Neural cell (in vitro differentiated cells): ENCODE data around the gene APOD.

Experiments used
- CTCF ChIP-seq: fragments of 450-650 bp; IDR thresholded peaks from 2 replicates; pipeline ENCODE4 v1.5.1; 2014; ENCODE audit warnings: antibody characterized with exemption, mild to moderate bottlenecking, moderate library complexity; ENCODE audit not compliant: poor library complexity, severe bottlenecking
- EP300 ChIP-seq: fragments of 450-650 bp; conservative IDR thresholded peaks from 2 replicates; pipeline ENCODE4 v1.6.1; 2014; ENCODE audit warnings: antibody characterized with exemption, mild to moderate bottlenecking, moderate library complexity; ENCODE audit not compliant: poor library complexity, severe bottlenecking
- EZH2 ChIP-seq: fragments of 200-600, 300-800 bp; shearing (Covaris generic), sonication (generic); IDR thresholded peaks from 2 replicates; pipeline ENCODE4 v1.6.1; 2014; ENCODE audit warnings: antibody characterized with exemption, low read length, borderline replicate concordance, mild to moderate bottlenecking; ENCODE audit not compliant: insufficient read depth, poor library complexity, severe bottlenecking
- POLR2AphosphoS5 ChIP-seq: IDR thresholded peaks from 2 replicates; pipeline ENCODE4 v1.6.1; 2012
- RAD21 ChIP-seq: fragments of 450-650 bp; conservative IDR thresholded peaks from 2 replicates; pipeline ENCODE4 v1.6.1; 2014; ENCODE audit warnings: antibody characterized with exemption, mild to moderate bottlenecking, moderate library complexity
- REST ChIP-seq: IDR thresholded peaks from 2 replicates; pipeline ENCODE4 v1.6.1; 2012; ENCODE audit warnings: borderline replicate concordance
- SMC3 ChIP-seq: fragments of 450-650 bp; conservative IDR thresholded peaks from 2 replicates; pipeline ENCODE4 v1.6.1; 2014; ENCODE audit warnings: antibody characterized with exemption, mild to moderate bottlenecking, moderate library complexity; ENCODE audit not compliant: poor library complexity
- TAF1 ChIP-seq: IDR thresholded peaks from 2 replicates; pipeline ENCODE4 v1.6.1; 2012; ENCODE audit warnings: low read depth

GRCh38 chr3:195587406-195587805 is 3.7 kb upstream of the APOD start:
- no peak for TF ChIP-seq CTCF
- TF ChIP-seq POLR2AphosphoS5 = no peak
- no peak for TF ChIP-seq RAD21
- TF ChIP-seq SMC3 = no peak
- no peak for TF ChIP-seq TAF1
- no peak for TF ChIP-seq EP300
- TF ChIP-seq EZH2 = no peak
- no peak for TF ChIP-seq REST
